MM.1S (cell line): ENCODE measurements around the gene NUP210.
A peak's percentile ranks its signal among the peaks of the same experiment; 100 is the strongest.

Experiments used
- DNase-seq: peaks from one replicate; pipeline ENCODE4 v3.0.0-alpha.2; 2015
- H2AFZ ChIP-seq: fragments of 300-600 bp; sonication (generic); 2 replicates; pipeline ENCODE4 v1.6.0; 2016; ENCODE audit warnings: antibody characterized with exemption, low read length
- H3F3A ChIP-seq: fragments of 300-600 bp; sonication (generic); 2 replicates; pipeline ENCODE4 v1.6.1; 2016; ENCODE audit warnings: mild to moderate bottlenecking, antibody characterized with exemption, low read length, moderate library complexity, mixed read lengths; ENCODE audit not compliant: insufficient read depth
- H3K27ac ChIP-seq: fragments of 300-600 bp; sonication (generic); 2 replicates; pipeline ENCODE4 v1.5.1; 2016; ENCODE audit warnings: mild to moderate bottlenecking, low read length
- H3K27me3 ChIP-seq: fragments of 300-600 bp; sonication (generic); replicated peaks from 2 replicates; pipeline ENCODE4 v1.6.0; 2016; ENCODE audit warnings: low read length; ENCODE audit not compliant: insufficient read depth
- H3K36me3 ChIP-seq: fragments of 300-600 bp; sonication (generic); replicated peaks from 2 replicates; pipeline ENCODE4 v1.6.1; 2016; ENCODE audit warnings: mild to moderate bottlenecking, low read length, mixed read lengths; ENCODE audit not compliant: insufficient read depth
- H3K4me1 ChIP-seq: fragments of 300-600 bp; sonication (generic); 2 replicates; pipeline ENCODE4 v1.6.1; 2016; ENCODE audit warnings: low read length, mixed read lengths
- H3K4me2 ChIP-seq: fragments of 300-600 bp; sonication (generic); 2 replicates; pipeline ENCODE4 v1.6.0; 2016; ENCODE audit warnings: low read depth, low read length
- H3K4me3 ChIP-seq: fragments of 300-600 bp; sonication (generic); 2 replicates; pipeline ENCODE4 v1.5.1; 2016; ENCODE audit warnings: low read length, mixed read lengths
- H3K79me2 ChIP-seq: fragments of 300-600 bp; sonication (generic); 2 replicates; pipeline ENCODE4 v1.6.1; 2016; ENCODE audit warnings: mixed run types, low read length, mixed read lengths
- H3K9ac ChIP-seq: fragments of 300-600 bp; sonication (generic); 2 replicates; pipeline ENCODE4 v1.6.1; 2016; ENCODE audit warnings: low read length, mixed read lengths
- H3K9me2 ChIP-seq: fragments of 300-600 bp; sonication (generic); replicated peaks from 2 replicates; pipeline ENCODE4 v1.6.1; 2016; ENCODE audit warnings: mild to moderate bottlenecking, low read length, mixed read lengths; ENCODE audit not compliant: insufficient read depth
- H3K9me3 ChIP-seq: fragments of 300-600 bp; sonication (generic); replicated peaks from 2 replicates; pipeline ENCODE4 v1.6.1; 2016; ENCODE audit warnings: mild to moderate bottlenecking, low read length, mixed read lengths; ENCODE audit not compliant: insufficient read depth
- H4K20me1 ChIP-seq: fragments of 300-600 bp; sonication (generic); 2 replicates; pipeline ENCODE4 v1.6.1; 2016; ENCODE audit warnings: mild to moderate bottlenecking, low read length, moderate library complexity, mixed read lengths; ENCODE audit not compliant: insufficient read depth
- CTCF ChIP-seq: fragments of 300-600 bp; sonication (generic); IDR thresholded peaks from 2 replicates; pipeline ENCODE4 v1.5.1; 2016; ENCODE audit warnings: antibody characterized with exemption, low read length, mixed read lengths
- EZH2 ChIP-seq: fragments of 300-600 bp; sonication (generic); optimal IDR thresholded peaks from 2 replicates; pipeline ENCODE3; 2017; ENCODE audit warnings: low read depth, mild to moderate bottlenecking, antibody characterized with exemption, low read length, mixed read lengths
- EZH2phosphoT487 ChIP-seq: fragments of 300-600 bp; sonication (generic); IDR thresholded peaks from 2 replicates; pipeline ENCODE4 v1.6.1; 2018; ENCODE audit warnings: antibody characterized with exemption, low read length

NUP210 gene

GRCh38 chr3:13424865-13425617 is 4.9 kb upstream of the NUP210 start:
- no peak for DNase-seq
- Histone ChIP-seq H3K36me3 (no peaks in the 10 kb centered on the region), H3K9ac (no peak overlapping the region), H3K4me2 (no peak overlapping the region), H3K27ac (no peak overlapping the region), H3K27me3 (no peaks in the 10 kb centered on the region), H3F3A (peaks cover 34% of the 10 kb centered on the region), H3K4me1 (peaks cover 34% of the 10 kb centered on the region), H3K9me2 (no peaks in the 10 kb centered on the region), H2AFZ (no peak overlapping the region), H3K4me3 (no peak overlapping the region), H4K20me1 (no peaks in the 10 kb centered on the region), H3K79me2 (no peaks in the 10 kb centered on the region), H3K9me3 (no peaks in the 10 kb centered on the region)
- TF ChIP-seq EZH2phosphoT487 (no peak), EZH2 (no peak)

GRCh38 chr3:13424141-13424844 is 4.2 kb upstream of the NUP210 start:
- no peak overlapping the region for H3K27ac ChIP-seq
- H3K4me2 ChIP-seq = no peak overlapping the region
- no peaks in the 10 kb centered on the region for H3K9me2 ChIP-seq
- TF ChIP-seq EZH2phosphoT487 (no peak), EZH2 (no peak), CTCF (no peak)
- no peaks in the 10 kb centered on the region for H3K9me3 ChIP-seq
- H3K79me2 ChIP-seq = peaks cover 7% of the 10 kb centered on the region
- peaks cover 34% of the 10 kb centered on the region for H3F3A ChIP-seq
- H3K36me3 ChIP-seq = no peaks in the 10 kb centered on the region
- no peaks in the 10 kb centered on the region for H3K27me3 ChIP-seq
- H2AFZ ChIP-seq = no peak overlapping the region
- no peaks in the 10 kb centered on the region for H4K20me1 ChIP-seq
- H3K9ac ChIP-seq = no peak overlapping the region
- DNase-seq = no peak
- peaks cover 31% of the 10 kb centered on the region for H3K4me1 ChIP-seq
- no peak overlapping the region for H3K4me3 ChIP-seq

GRCh38 chr3:13420831-13421765 is 976 bp upstream of the NUP210 start:
- DNase-seq = peak; percentile 97
- Histone ChIP-seq H3K4me3 (peak overlapping the region; percentile 82), H3K27ac (peak overlapping the region; percentile 100), H3K9me3 (no peaks in the 10 kb centered on the region), H2AFZ (peak overlapping the region; percentile 51), H4K20me1 (peaks cover 20% of the 10 kb centered on the region), H3K27me3 (no peaks in the 10 kb centered on the region), H3K4me2 (peak overlapping the region; percentile 95), H3K4me1 (peaks cover 36% of the 10 kb centered on the region), H3F3A (peaks cover 47% of the 10 kb centered on the region), H3K9ac (peak overlapping the region; percentile 100), H3K36me3 (no peaks in the 10 kb centered on the region), H3K79me2 (peaks cover 39% of the 10 kb centered on the region), H3K9me2 (no peaks in the 10 kb centered on the region)
- TF ChIP-seq EZH2phosphoT487 (no peak), CTCF (no peak; the same call in 1 of the 2 replicates)
